Neural progenitor cell (in vitro differentiated cells): ENCODE results near the gene PDCL2.

ENCODE experiments used
- CTCF ChIP-seq: fragments of 200-600 bp; sonication (generic); IDR thresholded peaks from 2 replicates; pipeline ENCODE4 v1.5.1; 2017; ENCODE audit warnings: antibody characterized with exemption, mild to moderate bottlenecking
- EZH2 ChIP-seq: fragments of 200-600 bp; sonication (generic); IDR thresholded peaks from 2 replicates; pipeline ENCODE4 v1.6.1; 2017; ENCODE audit warnings: antibody characterized with exemption, mild to moderate bottlenecking, moderate library complexity
- EZH2phosphoT487 ChIP-seq: fragments of 200-600 bp; sonication (generic); IDR thresholded peaks from 2 replicates; pipeline ENCODE4 v1.6.1; 2017; ENCODE audit warnings: antibody characterized with exemption

GRCh38 chr4:55633903-55634302 lies 41.9 kb upstream of the PDCL2 start:
- no peak for TF ChIP-seq CTCF
- TF ChIP-seq EZH2: no peak
- TF ChIP-seq EZH2phosphoT487: no peak
